KOPT-K1 (cell line): Measurements from ENCODE around the gene SLC22A13.

ENCODE experiments used
- H3K27ac ChIP-seq: fragments of 200-600 bp; sonication (generic); 2 replicates; pipeline ENCODE4 v1.5.1; 2016; ENCODE audit warnings: antibody characterized with exemption, mild to moderate bottlenecking, low read depth, low read length; ENCODE audit not compliant: poor library complexity, severe bottlenecking
- H3K36me3 ChIP-seq: fragments of 200-600 bp; sonication (generic); 2 replicates; pipeline ENCODE4 v1.5.1; 2017; ENCODE audit warnings: antibody characterized with exemption, mild to moderate bottlenecking, low read length, moderate library complexity; ENCODE audit not compliant: insufficient read depth
- H3K9me3 ChIP-seq: fragments of 200-600 bp; sonication (generic); 2 replicates; pipeline ENCODE4 v1.5.1; 2017; ENCODE audit warnings: antibody characterized with exemption, low read length, mild to moderate bottlenecking; ENCODE audit not compliant: insufficient read depth, poor library complexity, severe bottlenecking

The SLC22A13 gene

GRCh38 chr3:38325256-38325655 is 59.6 kb downstream of the SLC22A13 start:
- no peaks in the 10 kb centered on the region for H3K36me3 ChIP-seq
- no peak overlapping the region for H3K27ac ChIP-seq
- H3K9me3 ChIP-seq, result peaks cover 8% of the 10 kb centered on the region

DNA sequence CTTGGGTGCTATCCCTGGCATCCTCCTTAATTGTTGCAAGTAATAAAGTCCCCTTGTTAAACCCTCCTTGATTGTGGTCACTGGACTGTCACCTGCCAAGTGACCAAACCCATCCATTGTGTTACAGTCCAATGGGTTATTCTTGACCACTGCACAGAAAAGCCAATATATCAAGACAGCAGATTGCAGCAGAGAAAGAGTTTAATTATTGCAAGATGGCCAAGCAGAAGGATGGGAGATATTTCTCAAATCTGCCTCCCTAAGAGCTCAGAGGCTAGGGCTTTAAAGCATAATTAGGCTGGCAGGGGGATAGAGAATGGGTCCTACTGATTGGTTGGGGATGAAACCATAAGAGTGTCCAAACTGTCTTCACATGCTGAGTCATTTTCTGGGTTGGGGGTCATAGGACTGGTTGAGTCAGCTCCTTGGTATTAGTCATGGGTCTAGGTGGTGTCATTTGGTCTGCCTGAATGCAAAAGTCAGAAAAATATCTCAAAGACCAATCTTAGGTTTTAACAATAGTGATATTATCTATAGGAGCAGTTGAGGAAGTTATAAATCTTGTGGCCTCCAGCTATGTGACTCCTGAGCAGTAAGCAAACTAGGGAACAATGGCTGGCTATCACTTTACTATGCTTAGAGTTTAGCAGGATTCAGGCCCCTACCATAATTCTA is 61.9 kb downstream of the SLC22A13 start:
- Histone ChIP-seq H3K9me3 (peaks cover 8% of the 10 kb centered on the region), H3K36me3 (no peaks in the 10 kb centered on the region), H3K27ac (no peak overlapping the region)
